HG03060 (cell line): ENCODE measurements around the gene PSMB10.
"Not testable (repeated sequence)": the region's sequence is repeated elsewhere in the genome, so short reads cannot be mapped to it uniquely, and the experiment has no call there.

ENCODE experiments used
- ATAC-seq: cut with Tn5 transposase; IDR thresholded peaks from one replicate; pipeline ENCODE4 v1.9.1; 2021; ENCODE audit warnings: low read depth, moderate number of reproducible peaks; ENCODE audit not compliant: unreplicated experiment

Gene PSMB10

GRCh38 chr16:67936124-67936879, at the start of gene PSMB10:
Gene PSMB10, minus strand, starts transcription at chr16:67936850. Its CDS starts 101 bp downstream, at chr16:67936749.
- no peak for ATAC-seq

- ATAC-seq: no peak
These were observed 45.5 kb upstream of the PSMB10 start for GRCh38 chr16:67982011-67982696.

GRCh38 chr16:67979955-67980678, 43.5 kb upstream of the PSMB10 start, which contains the start of gene DPEP3:
Gene DPEP3, minus strand, starts transcription at chr16:67980499. Its CDS starts 119 bp downstream, at chr16:67980380.
- no peak for ATAC-seq

- no peak for ATAC-seq
These were observed 41.0 kb upstream of the PSMB10 start for GRCh38 chr16:67977469-67978227.

- ATAC-seq: no peak
These were observed 40.4 kb upstream of the PSMB10 start for GRCh38 chr16:67977005-67977404.

GRCh38 chr16:67976205-67976604, 39.6 kb upstream of the PSMB10 start:
- ATAC-seq: no peak

- ATAC-seq: no peak
These were observed 38.9 kb upstream of the PSMB10 start for GRCh38 chr16:67975321-67976105.

- ATAC-seq: not testable (repeated sequence)
These were observed 35.6 kb upstream of the PSMB10 start for GRCh38 chr16:67972285-67972684.

GRCh38 chr16:67971111-67971510, 34.5 kb upstream of the PSMB10 start:
- ATAC-seq: no peak

GRCh38 chr16:67969254-67970039, 32.8 kb upstream of the PSMB10 start:
- ATAC-seq: no peak

GRCh38 chr16:67968400-67969253, 32.0 kb upstream of the PSMB10 start, which contains the start of gene SLC12A4:
Gene SLC12A4, minus strand, starts transcription at chr16:67968637. Its CDS starts 84 bp downstream, at chr16:67968553.
- no peak for ATAC-seq

GRCh38 chr16:67967958-67968399, 31.3 kb upstream of the PSMB10 start:
- no peak for ATAC-seq

- no peak for ATAC-seq
These were observed 30.7 kb upstream of the PSMB10 start for GRCh38 chr16:67967183-67967957.

- ATAC-seq: no peak
These were observed 30.0 kb upstream of the PSMB10 start for GRCh38 chr16:67966549-67967182.

- no peak for ATAC-seq
These were observed 29.3 kb upstream of the PSMB10 start for GRCh38 chr16:67965668-67966548.
